Liver (tissue), 3 donors: Measurements from ENCODE around the gene HBZ.

ENCODE experiments used
- FOXA1 ChIP-seq: IDR thresholded peaks from 2 replicates; pipeline ENCODE4 v1.6.1; 2016; ENCODE audit warnings: antibody characterized with exemption
- SP1 ChIP-seq: IDR thresholded peaks from 2 replicates; pipeline ENCODE4 v1.6.1; 2018; ENCODE audit warnings: antibody characterized with exemption, mild to moderate bottlenecking
- TF ChIP-seq, protein P1 (sequence below): fragments of 150-350 bp; IDR thresholded peaks from 2 replicates; pipeline ENCODE4 v1.5.1; 2017; ENCODE audit warnings: improper control_type of control experiment, low read depth, low read length; ENCODE audit not compliant: missing input control
- TF ChIP-seq, protein P2 (sequence below): IDR thresholded peaks from 2 replicates; pipeline ENCODE4 v1.6.1; 2016; ENCODE audit warnings: antibody characterized with exemption, mild to moderate bottlenecking
- donor health status: healthy.
- donor health status: healthy.

DNA sequence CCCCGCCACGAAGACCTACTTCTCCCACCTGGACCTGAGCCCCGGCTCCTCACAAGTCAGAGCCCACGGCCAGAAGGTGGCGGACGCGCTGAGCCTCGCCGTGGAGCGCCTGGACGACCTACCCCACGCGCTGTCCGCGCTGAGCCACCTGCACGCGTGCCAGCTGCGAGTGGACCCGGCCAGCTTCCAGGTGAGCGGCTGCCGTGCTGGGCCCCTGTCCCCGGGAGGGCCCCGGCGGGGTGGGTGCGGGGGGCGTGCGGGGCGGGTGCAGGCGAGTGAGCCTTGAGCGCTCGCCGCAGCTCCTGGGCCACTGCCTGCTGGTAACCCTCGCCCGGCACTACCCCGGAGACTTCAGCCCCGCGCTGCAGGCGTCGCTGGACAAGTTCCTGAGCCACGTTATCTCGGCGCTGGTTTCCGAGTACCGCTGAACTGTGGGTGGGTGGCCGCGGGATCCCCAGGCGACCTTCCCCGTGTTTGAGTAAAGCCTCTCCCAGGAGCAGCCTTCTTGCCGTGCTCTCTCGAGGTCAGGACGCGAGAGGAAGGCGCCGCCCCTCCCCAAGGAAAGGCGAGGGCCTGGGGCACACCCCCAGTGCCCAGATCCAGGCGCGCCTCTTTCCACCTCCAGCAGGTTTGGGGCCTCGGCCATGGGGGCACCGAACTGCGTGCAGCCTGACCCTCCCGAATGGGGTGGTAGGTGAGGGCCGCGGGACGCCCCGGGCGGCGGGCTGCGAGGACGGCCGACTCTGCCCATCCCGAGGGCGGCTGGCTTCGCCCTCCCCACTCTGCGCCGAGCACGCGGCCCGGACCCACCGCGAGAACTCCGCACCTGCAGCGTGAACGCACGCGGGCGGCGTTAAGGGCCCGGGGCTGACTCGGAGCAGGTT lies 28.5 kb downstream of the HBZ start:
- TF ChIP-seq, protein P1, sequence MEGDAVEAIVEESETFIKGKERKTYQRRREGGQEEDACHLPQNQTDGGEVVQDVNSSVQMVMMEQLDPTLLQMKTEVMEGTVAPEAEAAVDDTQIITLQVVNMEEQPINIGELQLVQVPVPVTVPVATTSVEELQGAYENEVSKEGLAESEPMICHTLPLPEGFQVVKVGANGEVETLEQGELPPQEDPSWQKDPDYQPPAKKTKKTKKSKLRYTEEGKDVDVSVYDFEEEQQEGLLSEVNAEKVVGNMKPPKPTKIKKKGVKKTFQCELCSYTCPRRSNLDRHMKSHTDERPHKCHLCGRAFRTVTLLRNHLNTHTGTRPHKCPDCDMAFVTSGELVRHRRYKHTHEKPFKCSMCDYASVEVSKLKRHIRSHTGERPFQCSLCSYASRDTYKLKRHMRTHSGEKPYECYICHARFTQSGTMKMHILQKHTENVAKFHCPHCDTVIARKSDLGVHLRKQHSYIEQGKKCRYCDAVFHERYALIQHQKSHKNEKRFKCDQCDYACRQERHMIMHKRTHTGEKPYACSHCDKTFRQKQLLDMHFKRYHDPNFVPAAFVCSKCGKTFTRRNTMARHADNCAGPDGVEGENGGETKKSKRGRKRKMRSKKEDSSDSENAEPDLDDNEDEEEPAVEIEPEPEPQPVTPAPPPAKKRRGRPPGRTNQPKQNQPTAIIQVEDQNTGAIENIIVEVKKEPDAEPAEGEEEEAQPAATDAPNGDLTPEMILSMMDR: no peak
- TF ChIP-seq, protein P2, sequence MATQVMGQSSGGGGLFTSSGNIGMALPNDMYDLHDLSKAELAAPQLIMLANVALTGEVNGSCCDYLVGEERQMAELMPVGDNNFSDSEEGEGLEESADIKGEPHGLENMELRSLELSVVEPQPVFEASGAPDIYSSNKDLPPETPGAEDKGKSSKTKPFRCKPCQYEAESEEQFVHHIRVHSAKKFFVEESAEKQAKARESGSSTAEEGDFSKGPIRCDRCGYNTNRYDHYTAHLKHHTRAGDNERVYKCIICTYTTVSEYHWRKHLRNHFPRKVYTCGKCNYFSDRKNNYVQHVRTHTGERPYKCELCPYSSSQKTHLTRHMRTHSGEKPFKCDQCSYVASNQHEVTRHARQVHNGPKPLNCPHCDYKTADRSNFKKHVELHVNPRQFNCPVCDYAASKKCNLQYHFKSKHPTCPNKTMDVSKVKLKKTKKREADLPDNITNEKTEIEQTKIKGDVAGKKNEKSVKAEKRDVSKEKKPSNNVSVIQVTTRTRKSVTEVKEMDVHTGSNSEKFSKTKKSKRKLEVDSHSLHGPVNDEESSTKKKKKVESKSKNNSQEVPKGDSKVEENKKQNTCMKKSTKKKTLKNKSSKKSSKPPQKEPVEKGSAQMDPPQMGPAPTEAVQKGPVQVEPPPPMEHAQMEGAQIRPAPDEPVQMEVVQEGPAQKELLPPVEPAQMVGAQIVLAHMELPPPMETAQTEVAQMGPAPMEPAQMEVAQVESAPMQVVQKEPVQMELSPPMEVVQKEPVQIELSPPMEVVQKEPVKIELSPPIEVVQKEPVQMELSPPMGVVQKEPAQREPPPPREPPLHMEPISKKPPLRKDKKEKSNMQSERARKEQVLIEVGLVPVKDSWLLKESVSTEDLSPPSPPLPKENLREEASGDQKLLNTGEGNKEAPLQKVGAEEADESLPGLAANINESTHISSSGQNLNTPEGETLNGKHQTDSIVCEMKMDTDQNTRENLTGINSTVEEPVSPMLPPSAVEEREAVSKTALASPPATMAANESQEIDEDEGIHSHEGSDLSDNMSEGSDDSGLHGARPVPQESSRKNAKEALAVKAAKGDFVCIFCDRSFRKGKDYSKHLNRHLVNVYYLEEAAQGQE: no peak
- no peak for TF ChIP-seq SP1
- no peak for TF ChIP-seq FOXA1
